Epithelial cell of proximal tubule (primary cell): ENCODE results near the gene UNC13D. TPM values are rescaled to one million over a fixed set of nuclear protein-coding genes. Genes with fewer than 3 reads are reported as not detected.

ENCODE experiments used
- DNase-seq: peaks from one replicate; pipeline ENCODE4 v3.0.0-alpha.2; 2011; ENCODE audit warnings: low read depth
- H3K4me3 ChIP-seq: 2 replicates; pipeline ENCODE4 v1.5.1; 2011; ENCODE audit warnings: low read depth, mild to moderate bottlenecking, low read length
- CTCF ChIP-seq: conservative IDR thresholded peaks from 2 replicates; pipeline ENCODE4 v1.5.1; 2012; ENCODE audit warnings: low read depth, mild to moderate bottlenecking, low read length
- total RNA-seq: library from RNA; depleted of rRNA; stranded (reverse); fragments of >200 nt; gene quantifications from 2 replicates; pipeline ENCODE4 v1.2.3, GENCODE V29; 2015

The UNC13D gene
- total RNA-seq, 1 donor from 2014 or later = 9.2 TPM

- TF ChIP-seq CTCF = no peak
- H3K4me3 ChIP-seq = no peak overlapping the region
- no peak for DNase-seq
These were observed 4.0 kb downstream of the UNC13D start for GRCh38 chr17:75839942-75840798.

GRCh38 chr17:75838410-75838809, 5.8 kb downstream of the UNC13D start:
- H3K4me3 ChIP-seq = no peak overlapping the region
- no peak for DNase-seq
- TF ChIP-seq CTCF = no peak

GRCh38 chr17:75837899-75838298, 6.3 kb downstream of the UNC13D start:
- no peak for TF ChIP-seq CTCF
- no peak for DNase-seq

GRCh38 chr17:75836605-75837004, 7.6 kb downstream of the UNC13D start:
- no peak overlapping the region for H3K4me3 ChIP-seq
- DNase-seq = no peak
- no peak for TF ChIP-seq CTCF

More at GRCh38 chr17:75837899-75838298, 6.3 kb downstream of the UNC13D start:
- H3K4me3 ChIP-seq = no peak overlapping the region

- no peak for DNase-seq
- no peak overlapping the region for H3K4me3 ChIP-seq
- no peak for TF ChIP-seq CTCF
These were observed 8.6 kb downstream of the UNC13D start for GRCh38 chr17:75835654-75835987.

DNA sequence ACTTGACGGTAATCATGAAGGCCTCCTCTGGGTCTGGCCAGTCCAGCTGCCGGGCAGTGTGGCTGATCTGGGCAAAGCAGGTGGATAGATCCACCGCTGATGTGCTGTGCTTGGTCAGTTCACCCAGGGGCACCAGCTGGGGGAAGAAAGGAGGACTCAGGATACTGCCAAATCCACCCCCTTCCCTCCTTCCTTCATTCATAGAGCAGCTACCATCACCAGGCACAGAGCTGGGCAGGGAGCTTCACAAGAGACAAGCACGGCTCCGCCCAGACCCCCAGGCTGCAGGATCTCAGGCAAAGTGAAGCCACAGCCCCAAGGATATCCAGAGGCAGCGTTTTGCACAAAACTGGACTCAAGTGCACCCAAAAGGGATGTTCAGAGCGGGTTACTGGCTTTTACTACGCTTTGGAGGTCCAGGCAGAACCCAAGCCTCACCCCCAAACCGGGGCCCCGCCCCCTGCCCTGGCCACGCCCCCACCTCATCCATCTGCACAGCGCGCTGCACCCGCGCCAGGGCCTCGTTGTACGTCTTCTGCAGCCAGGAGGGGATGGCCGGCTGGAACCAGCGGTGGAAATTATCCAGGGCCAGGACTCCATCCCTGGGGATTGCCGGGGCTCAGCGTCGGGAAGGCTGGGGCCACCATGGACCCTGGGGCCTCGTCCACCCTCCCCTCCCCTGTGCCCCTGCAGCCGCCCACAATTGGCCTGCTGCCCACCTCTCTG, 9.1 kb downstream of the UNC13D start:
- H3K4me3 ChIP-seq = no peak overlapping the region
- DNase-seq = no peak
- TF ChIP-seq CTCF = no peak
